Ascending aorta (tissue), 2 donors: ENCODE results near the gene GJA5. TPM values are rescaled to one million over a fixed set of nuclear protein-coding genes. Genes with fewer than 3 reads are reported as not detected.

ENCODE experiments used
- DNase-seq, 2 donors: peaks; one replicate each; pipeline ENCODE4 v3.0.0-alpha.2; 2019; ENCODE audit warnings: low spot score in 2 of 2
- H3K27ac ChIP-seq, 2 donors: fragments of 200-600 bp; sonication (generic); one replicate each; pipeline ENCODE4 v1.5.1; 2016 to 2017; ENCODE audit warnings: mild to moderate bottlenecking in 1 of 2
- H3K27me3 ChIP-seq: fragments of 200-600 bp; sonication (generic); one replicate; pipeline ENCODE4 v1.5.1; 2017
- H3K36me3 ChIP-seq, 2 donors: fragments of 200-600 bp; sonication (generic); one replicate each; pipeline ENCODE4 v1.5.1; 2016
- H3K4me1 ChIP-seq, 2 donors: fragments of 200-600 bp; sonication (generic); one replicate each; pipeline ENCODE4 v1.5.1; 2016 to 2017; ENCODE audit warnings: mild to moderate bottlenecking in 1 of 2
- H3K4me3 ChIP-seq, 2 donors: fragments of 200-600 bp; sonication (generic); one replicate each; pipeline ENCODE4 v1.5.1; 2016 to 2017; ENCODE audit warnings: mild to moderate bottlenecking in 1 of 2
- H3K9me3 ChIP-seq, 2 donors: fragments of 200-600 bp; sonication (generic); one replicate each; pipeline ENCODE4 v1.5.1; 2016
- CTCF ChIP-seq, 3 experiments: fragments of 200-600 bp in 2 of 3; fragments of 450-650 bp in 1 of 3; sonication (generic) in 2 of 3; IDR thresholded peaks; one replicate each; pipeline ENCODE4 v1.5.1; 2016 to 2019; ENCODE audit warnings: antibody characterized with exemption in 3 of 3, mild to moderate bottlenecking in 1 of 3, moderate library complexity in 1 of 3
- intact Hi-C: fragments of 100-400 bp; cut with DNase I; formaldehyde crosslinking; loops from one replicate; pipeline ENCODE4 v1.15.1; 2023
- total RNA-seq: library from RNA; depleted of rRNA; stranded (reverse); fragments of >200 nt; gene quantifications from one replicate; pipeline ENCODE4 v1.1.0, GENCODE V29; 2016

GJA5 gene
- total RNA-seq, 1 donor from 2014 or later, result 49.7 TPM

- no peaks in the 10 kb centered on the region for H3K9me3 ChIP-seq
- no peak for DNase-seq
- H3K4me3 ChIP-seq, result no peak overlapping the region
- H3K27me3 ChIP-seq, result no peaks in the 10 kb centered on the region
- TF ChIP-seq CTCF (IDR thresholded peaks at IDR 0.05), result no peak
- intact Hi-C loops, result no loop called here
- no peaks in the 10 kb centered on the region for H3K36me3 ChIP-seq
- H3K27ac ChIP-seq, result no peak overlapping the region
- H3K4me1 ChIP-seq, result peaks cover 0 to 4% of the 10 kb centered on the region in 2 donors
Measured at GRCh38 chr1:147748676-147749350, 11.6 kb downstream of the GJA5 start.

- intact Hi-C loops, result no loop called here
- peak overlapping the region in 1 of 2 donors; percentile 10 for H3K27ac ChIP-seq
- no peak for TF ChIP-seq CTCF (IDR thresholded peaks at IDR 0.05)
- H3K9me3 ChIP-seq, result no peaks in the 10 kb centered on the region
- no peak overlapping the region for H3K4me3 ChIP-seq
- H3K36me3 ChIP-seq, result no peaks in the 10 kb centered on the region
- H3K27me3 ChIP-seq, result no peaks in the 10 kb centered on the region
- H3K4me1 ChIP-seq, result peaks cover 0 to under 1% of the 10 kb centered on the region in 2 donors
- no peak for DNase-seq
Measured at GRCh38 chr1:147747966-147748365, 12.4 kb downstream of the GJA5 start.

- no peak for DNase-seq
- intact Hi-C loops, result no loop called here
- Histone ChIP-seq H3K4me1 (no peaks in the 10 kb centered on the region), H3K27ac (no peak overlapping the region), H3K27me3 (no peaks in the 10 kb centered on the region), H3K36me3 (no peaks in the 10 kb centered on the region), H3K9me3 (no peaks in the 10 kb centered on the region), H3K4me3 (no peak overlapping the region)
- no peak for TF ChIP-seq CTCF (IDR thresholded peaks at IDR 0.05)
Measured at GRCh38 chr1:147745271-147745670, 15.1 kb downstream of the GJA5 start.

- no peak for DNase-seq
- no peak for TF ChIP-seq CTCF (IDR thresholded peaks at IDR 0.05)
- intact Hi-C loops, result no loop called here
- Histone ChIP-seq H3K9me3 (no peaks in the 10 kb centered on the region), H3K4me1 (no peaks in the 10 kb centered on the region), H3K36me3 (no peaks in the 10 kb centered on the region), H3K4me3 (no peak overlapping the region), H3K27me3 (no peaks in the 10 kb centered on the region), H3K27ac (no peak overlapping the region)
Measured at GRCh38 chr1:147741065-147741464, 19.3 kb downstream of the GJA5 start.

GRCh38 chr1:147740391-147740790 is 20.0 kb downstream of the GJA5 start:
- Histone ChIP-seq H3K27ac (no peak overlapping the region), H3K9me3 (no peaks in the 10 kb centered on the region), H3K4me1 (no peaks in the 10 kb centered on the region), H3K36me3 (no peaks in the 10 kb centered on the region), H3K27me3 (no peaks in the 10 kb centered on the region), H3K4me3 (no peak overlapping the region)
- DNase-seq, result no peak
- intact Hi-C loops, result no loop called here
- no peak for TF ChIP-seq CTCF (IDR thresholded peaks at IDR 0.05)
